GM18505 (cell line): ENCODE measurements around the gene HMCN2.
"Not testable (repeated sequence)": the region's sequence is repeated elsewhere in the genome, so short reads cannot be mapped to it uniquely, and the experiment has no call there.

Experiments
- ATAC-seq: cut with Tn5 transposase; IDR thresholded peaks from one replicate; pipeline ENCODE4 v1.9.1; 2021; ENCODE audit not compliant: unreplicated experiment
- POLR2A ChIP-seq: IDR thresholded peaks from 4 replicates; pipeline ENCODE4 v1.6.1; 2011; ENCODE audit warnings: borderline replicate concordance; ENCODE audit not compliant: insufficient read depth, insufficient read length; ENCODE audit errors: extremely low read depth

HMCN2 gene

GRCh38 chr9:130395810-130396435, 130.4 kb downstream of the HMCN2 start:
- no peak for TF ChIP-seq POLR2A
- ATAC-seq: no peak

GRCh38 chr9:130396581-130396980, 131.0 kb downstream of the HMCN2 start:
- no peak for TF ChIP-seq POLR2A
- no peak for ATAC-seq

- ATAC-seq: no peak
- no peak for TF ChIP-seq POLR2A
These were observed 133.1 kb downstream of the HMCN2 start for GRCh38 chr9:130398487-130399240.

- no peak for ATAC-seq
- no peak for TF ChIP-seq POLR2A
These were observed 134.2 kb downstream of the HMCN2 start for GRCh38 chr9:130399768-130400167.

- ATAC-seq: no peak
- no peak for TF ChIP-seq POLR2A
These were observed 135.3 kb downstream of the HMCN2 start for GRCh38 chr9:130400870-130401269.

GRCh38 chr9:130401742-130402141, 136.2 kb downstream of the HMCN2 start:
- not testable (repeated sequence) for ATAC-seq

GRCh38 chr9:130402243-130402642, 136.7 kb downstream of the HMCN2 start:
- TF ChIP-seq POLR2A: no peak
- no peak for ATAC-seq

- ATAC-seq: no peak
- TF ChIP-seq POLR2A: no peak
These were observed 137.3 kb downstream of the HMCN2 start for GRCh38 chr9:130402645-130403440.

GRCh38 chr9:130405657-130406257, 140.2 kb downstream of the HMCN2 start:
- no peak for TF ChIP-seq POLR2A

GRCh38 chr9:130406278-130406895, 140.8 kb downstream of the HMCN2 start:
- no peak for ATAC-seq
- no peak for TF ChIP-seq POLR2A

More at GRCh38 chr9:130405657-130406257, 140.2 kb downstream of the HMCN2 start:
- no peak for ATAC-seq

- TF ChIP-seq POLR2A: no peak
- ATAC-seq: no peak
These were observed 142.5 kb downstream of the HMCN2 start for GRCh38 chr9:130407916-130408663.

- ATAC-seq: no peak
- TF ChIP-seq POLR2A: no peak
These were observed 143.1 kb downstream of the HMCN2 start for GRCh38 chr9:130408669-130409068.
